CD14-positive monocyte (primary cell): Measurements from ENCODE around the gene CR2. TPM values are rescaled to one million over a fixed set of nuclear protein-coding genes. Genes with fewer than 3 reads are reported as not detected.

ENCODE experiments used
- DNase-seq, 3 donors: peaks; one replicate each; pipeline ENCODE4 v3.0.0-alpha.2; 2011 to 2022
- H2AFZ ChIP-seq: 2 replicates; pipeline ENCODE4 v1.6.0; 2012; ENCODE audit warnings: mild to moderate bottlenecking, low read depth, low read length, inconsistent platforms; ENCODE audit not compliant: insufficient read depth, poor library complexity, severe bottlenecking
- H3K27ac ChIP-seq, 2 donors: 1 replicate in 1 of 2; 2 replicates in 1 of 2; pipeline ENCODE4 v1.5.1; 2012 to 2013; ENCODE audit warnings: low read length in 2 of 2, control low read depth in 1 of 2, inconsistent platforms in 1 of 2, low read depth in 1 of 2, mild to moderate bottlenecking in 1 of 2
- H3K27me3 ChIP-seq, 2 donors: one replicate each; pipeline versions ENCODE4 v1.6.0 to v1.6.1; 2011 to 2013; ENCODE audit warnings: low read length in 2 of 2; ENCODE audit not compliant: control insufficient read depth in 2 of 2, insufficient read depth in 2 of 2
- H3K36me3 ChIP-seq, 2 donors: replicated peaks in 1 of 2; 1 replicate in 1 of 2; 2 replicates in 1 of 2; pipeline versions ENCODE4 v1.5.1 to v1.6.1; 2012 to 2013; ENCODE audit warnings: low read length in 2 of 2, control low read depth in 1 of 2, inconsistent platforms in 1 of 2, mild to moderate bottlenecking in 1 of 2; ENCODE audit not compliant: insufficient read depth in 2 of 2, control insufficient read depth in 1 of 2
- H3K4me1 ChIP-seq, 2 donors: 1 replicate in 1 of 2; 2 replicates in 1 of 2; pipeline versions ENCODE4 v1.5.1 to v1.6.1; 2012 to 2013; ENCODE audit warnings: low read length in 2 of 2, control low read depth in 1 of 2, inconsistent platforms in 1 of 2, mild to moderate bottlenecking in 1 of 2, moderate library complexity in 1 of 2; ENCODE audit not compliant: insufficient read depth in 2 of 2, control insufficient read depth in 1 of 2
- H3K4me2 ChIP-seq: replicated peaks from 2 replicates; pipeline ENCODE3; 2012; ENCODE audit warnings: low read length, moderate library complexity, mild to moderate bottlenecking; ENCODE audit not compliant: poor library complexity, severe bottlenecking; ENCODE audit errors: extremely low read depth
- H3K4me3 ChIP-seq, 3 experiments: fragments of 200-600 bp in 1 of 3; sonication (generic) in 1 of 3; replicated peaks in 1 of 3; 1 replicate in 2 of 3; 2 replicates in 1 of 3; pipeline ENCODE4 v1.5.1; 2011 to 2013; ENCODE audit warnings: low read length in 3 of 3, mild to moderate bottlenecking in 3 of 3, control low read depth in 2 of 3, low read depth in 2 of 3, inconsistent platforms in 1 of 3, moderate library complexity in 1 of 3
- H3K79me2 ChIP-seq: 2 replicates; pipeline ENCODE4 v1.6.0; 2012; ENCODE audit warnings: mild to moderate bottlenecking, control low read depth, inconsistent platforms, low read length, moderate library complexity; ENCODE audit not compliant: insufficient read depth
- H3K9ac ChIP-seq: 2 replicates; pipeline ENCODE4 v1.6.0; 2017; ENCODE audit warnings: low read length, mild to moderate bottlenecking; ENCODE audit not compliant: insufficient read depth, poor library complexity, severe bottlenecking
- H3K9me3 ChIP-seq, 2 donors: replicated peaks in 1 of 2; 1 replicate in 1 of 2; 2 replicates in 1 of 2; pipeline versions ENCODE4 v1.5.1 to v1.6.1; 2012 to 2013; ENCODE audit warnings: low read length in 2 of 2, control low read depth in 1 of 2; ENCODE audit not compliant: control insufficient read depth in 1 of 2, insufficient read depth in 1 of 2
- H4K20me1 ChIP-seq: 2 replicates; pipeline ENCODE4 v1.6.0; 2012; ENCODE audit warnings: mild to moderate bottlenecking, low read length, control low read depth, moderate library complexity; ENCODE audit not compliant: insufficient read depth
- H3K27ac Mint-ChIP-seq, 7 donors: one replicate each; pipeline ENCODE4 v1.8.0; 2020; ENCODE audit warnings: mild to moderate bottlenecking in 7 of 7, mixed read lengths in 7 of 7, moderate library complexity in 6 of 7, inconsistent platforms in 2 of 7
- H3K27me3 Mint-ChIP-seq, 3 donors: one replicate each; pipeline ENCODE4 v1.8.0; 2021 to 2022; ENCODE audit warnings: low read depth in 3 of 3, mild to moderate bottlenecking in 3 of 3, mixed read lengths in 3 of 3, moderate library complexity in 3 of 3, inconsistent platforms in 1 of 3
- H3K36me3 Mint-ChIP-seq, 2 donors: one replicate each; pipeline ENCODE4 v1.8.0; 2020; ENCODE audit warnings: mixed read lengths in 2 of 2, inconsistent platforms in 1 of 2, mild to moderate bottlenecking in 1 of 2
- H3K4me1 Mint-ChIP-seq: one replicate; pipeline ENCODE4 v1.8.0; 2020; ENCODE audit warnings: mild to moderate bottlenecking, mixed read lengths
- H3K4me3 Mint-ChIP-seq, 2 donors: one replicate each; pipeline ENCODE4 v1.8.0; 2020; ENCODE audit warnings: mild to moderate bottlenecking in 2 of 2, mixed read lengths in 2 of 2, moderate library complexity in 1 of 2
- H3K9me3 Mint-ChIP-seq, 7 donors: one replicate each; pipeline ENCODE4 v1.8.0; 2020 to 2022; ENCODE audit warnings: mixed read lengths in 7 of 7, mild to moderate bottlenecking in 6 of 7, moderate library complexity in 6 of 7, inconsistent platforms in 2 of 7
- CTCF ChIP-seq: fragments of 200-600 bp; IDR thresholded peaks from one replicate; pipeline ENCODE4 v1.8.0; 2022; ENCODE audit warnings: antibody characterized with exemption, mild to moderate bottlenecking
- WGBS: methylation state at CpG from one replicate; pipeline ENCODE4 v1.1.5; 2013; ENCODE audit warnings: missing lambda C conversion rate; ENCODE audit not compliant: insufficient coverage; 5-methylcytosine and 5-hydroxymethylcytosine counted together
- intact Hi-C, 2 donors: fragments of 100-400 bp; cut with micrococcal nuclease; formaldehyde crosslinking; loops; one replicate each; pipeline versions ENCODE4 v1.15.0 to v1.15.1; 2023
- polyA plus RNA-seq, 3 donors: library from polyadenylated mRNA; depleted of rRNA in 1 of 3; unstranded in 2 of 3; stranded (reverse) in 1 of 3; fragments of 300-500 nt in 2 of 3; fragments of >200 nt in 1 of 3; fragmentation: Illumina TruSeq in 2 of 3; gene quantifications; 1 replicate in 2 of 3; 2 replicates in 1 of 3; pipeline ENCODE4 v1.2.3, GENCODE V29; 2012 to 2021

Gene CR2
- polyA plus RNA-seq, 3 donors, result 0.05 to 0.28 (median 0.08) TPM

- H3K4me2 ChIP-seq, result no peak overlapping the region
- no peaks in the 10 kb centered on the region for H3K79me2 ChIP-seq
- no peaks in the 10 kb centered on the region for H4K20me1 ChIP-seq
- H3K27me3 ChIP-seq, result no peaks in the 10 kb centered on the region
- no peaks in the 10 kb centered on the region for H3K4me1 Mint-ChIP-seq
- H3K9me3 ChIP-seq, result no peaks in the 10 kb centered on the region
- H2AFZ ChIP-seq, result no peak overlapping the region
- no peak overlapping the region for H3K27ac Mint-ChIP-seq
- WGBS, result 90% methylated on average over 3 of the region's 3 CpGs
- TF ChIP-seq CTCF, result no peak
- DNase-seq, result no peak
- no peaks in the 10 kb centered on the region for H3K36me3 Mint-ChIP-seq
- no peaks in the 10 kb centered on the region for H3K4me1 ChIP-seq
- H3K9ac ChIP-seq, result no peak overlapping the region
- H3K4me3 Mint-ChIP-seq, result no peak overlapping the region
- H3K36me3 ChIP-seq, result no peaks in the 10 kb centered on the region
- H3K27ac ChIP-seq, result no peak overlapping the region
- H3K27me3 Mint-ChIP-seq, result peaks cover 2 to 3% (median 3%) of the 10 kb centered on the region in 3 donors
- H3K4me3 ChIP-seq, result no peak overlapping the region
- intact Hi-C loops, result no loop called here
- peaks cover 0 to 2% (median 0%) of the 10 kb centered on the region in 7 donors for H3K9me3 Mint-ChIP-seq
Observed at GRCh38 chr1:207486198-207486597, 32.1 kb downstream of the CR2 start.

GRCh38 chr1:207487636-207488035 is 33.5 kb downstream of the CR2 start:
- H2AFZ ChIP-seq, result no peak overlapping the region
- no peak overlapping the region for H3K27ac Mint-ChIP-seq

More at GRCh38 chr1:207487636-207488035, 33.5 kb downstream of the CR2 start:
- intact Hi-C loops, result no loop called here
- Mint-ChIP-seq H3K9me3 (peaks cover 0 to 2% (median 0%) of the 10 kb centered on the region in 7 donors), H3K4me1 (no peaks in the 10 kb centered on the region), H3K36me3 (no peaks in the 10 kb centered on the region), H3K27me3 (peaks cover 2 to 3% (median 3%) of the 10 kb centered on the region in 3 donors), H3K4me3 (no peak overlapping the region)
- 88% methylated on average over 4 of the region's 4 CpGs for WGBS
- Histone ChIP-seq H3K36me3 (no peaks in the 10 kb centered on the region), H4K20me1 (no peaks in the 10 kb centered on the region), H3K27ac (no peak overlapping the region), H3K79me2 (no peaks in the 10 kb centered on the region), H3K4me2 (no peak overlapping the region), H3K4me3 (no peak overlapping the region), H3K4me1 (no peaks in the 10 kb centered on the region), H3K9ac (no peak overlapping the region), H3K27me3 (no peaks in the 10 kb centered on the region), H3K9me3 (no peaks in the 10 kb centered on the region)
- TF ChIP-seq CTCF, result no peak
- DNase-seq, result no peak
